ENCODE data around the gene MRPL16.

GRCh38 chr11:59810911-59811259 is 307 bp upstream of the MRPL16 start:
- TF ChIP-seq EZH2 (IDR thresholded peaks at IDR 0.05; ENCODE audit: low read depth, unreplicated experiment) (no peak), POLR2AphosphoS5 (IDR thresholded peaks at IDR 0.05; ENCODE audit: low read depth) (no peak), CTCF (conservative IDR thresholded peaks at IDR 0.05; ENCODE audit: low read depth in 2 of 2) (no peak), REST (IDR thresholded peaks at IDR 0.05; ENCODE audit: unreplicated experiment) (no peak), ZNF114 (CRISPR knock-in tag; IDR thresholded peaks at IDR 0.05) (no peak), JUNB (IDR thresholded peaks at IDR 0.05; ENCODE audit: unreplicated experiment) (no peak), EZH2phosphoT487 (IDR thresholded peaks at IDR 0.05; ENCODE audit: unreplicated experiment) (no peak), ETS1 (IDR thresholded peaks at IDR 0.05) (no peak), ZNF331 (CRISPR knock-in tag; IDR thresholded peaks at IDR 0.05; ENCODE audit: low read depth) (no peak), CREB1 (CRISPR knock-in tag; IDR thresholded peaks at IDR 0.05; ENCODE audit: low read depth) (no peak), STAT1 (IDR thresholded peaks at IDR 0.05; ENCODE audit: unreplicated experiment) (no peak), NANOG (IDR thresholded peaks at IDR 0.05; ENCODE audit: borderline replicate concordance) (no peak), ZNF462 (CRISPR knock-in tag; IDR thresholded peaks at IDR 0.05) (no peak)

Data from GM23338 (cell line).